GM19238 (cell line): ENCODE results near the gene ZNF212.
A peak's percentile ranks its signal among the peaks of the same experiment; 100 is the strongest.

Experiments
- DNase-seq: peaks from one replicate; pipeline ENCODE4 v3.0.0; 2011; ENCODE audit warnings: low spot score; ENCODE audit not compliant: insufficient read length

Gene ZNF212

DNA sequence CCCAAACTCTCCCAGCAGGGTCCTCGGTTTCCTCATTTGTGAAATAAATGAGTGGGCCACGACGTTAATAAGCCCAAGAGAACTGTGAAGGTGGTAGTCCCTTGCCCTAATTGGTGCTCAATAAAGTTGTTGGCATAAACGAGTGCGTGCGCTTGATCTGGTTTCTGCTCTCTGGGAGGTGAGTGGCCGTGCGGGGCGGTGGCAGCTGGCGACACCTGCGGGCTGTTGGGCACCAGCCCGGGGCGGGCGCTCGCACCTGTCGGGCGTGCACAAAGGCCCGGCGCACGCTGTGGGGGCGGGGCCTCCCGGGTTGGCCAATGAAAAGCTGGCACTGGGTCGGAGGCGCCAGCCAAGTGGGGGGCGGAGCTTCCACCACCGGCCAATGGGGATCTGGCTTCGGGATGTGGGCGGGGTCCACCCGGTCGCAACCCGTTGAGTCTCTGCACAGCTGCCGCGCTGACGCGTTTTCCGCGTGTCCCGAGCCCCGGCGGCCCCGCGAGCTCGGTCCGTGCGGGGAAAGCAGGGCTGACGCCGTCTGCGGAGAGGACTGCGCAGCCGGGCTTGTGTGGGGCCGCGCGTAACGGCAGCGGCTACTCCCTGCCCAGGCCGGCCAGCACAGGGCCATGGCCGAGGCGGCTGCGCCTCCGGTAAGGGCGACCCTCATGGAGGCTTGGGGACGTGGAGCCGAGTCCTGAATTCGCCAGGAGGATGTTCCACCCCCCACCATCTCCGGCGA is 45.6 kb downstream of the ZNF212 start:
- peak; percentile 98 for DNase-seq

GRCh38 chr7:149285603-149286002 is 46.2 kb downstream of the ZNF212 start:
- DNase-seq, result no peak

GRCh38 chr7:149286811-149287400 is 47.5 kb downstream of the ZNF212 start:
- DNase-seq, result no peak

DNA sequence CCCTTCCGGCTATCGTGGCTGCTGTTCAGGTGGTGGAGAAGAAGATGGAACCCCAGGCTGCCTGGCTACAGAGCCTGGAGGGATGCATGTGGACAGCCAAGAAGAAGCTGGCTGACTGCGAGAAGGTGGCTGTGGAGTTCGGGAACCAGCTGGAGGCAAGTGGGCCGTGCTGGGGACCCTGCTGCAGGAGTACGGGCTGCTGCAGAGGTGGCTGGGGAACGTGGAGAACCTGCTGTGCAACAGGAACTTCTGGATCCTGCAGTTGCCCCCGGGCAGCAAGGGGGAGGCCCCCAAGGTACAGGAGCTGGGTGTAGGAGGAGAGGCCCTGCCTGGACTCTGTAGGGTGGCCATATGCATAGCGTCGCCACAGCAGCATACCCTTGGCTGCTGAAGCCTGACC is 48.2 kb downstream of the ZNF212 start:
- DNase-seq, result no peak

DNA sequence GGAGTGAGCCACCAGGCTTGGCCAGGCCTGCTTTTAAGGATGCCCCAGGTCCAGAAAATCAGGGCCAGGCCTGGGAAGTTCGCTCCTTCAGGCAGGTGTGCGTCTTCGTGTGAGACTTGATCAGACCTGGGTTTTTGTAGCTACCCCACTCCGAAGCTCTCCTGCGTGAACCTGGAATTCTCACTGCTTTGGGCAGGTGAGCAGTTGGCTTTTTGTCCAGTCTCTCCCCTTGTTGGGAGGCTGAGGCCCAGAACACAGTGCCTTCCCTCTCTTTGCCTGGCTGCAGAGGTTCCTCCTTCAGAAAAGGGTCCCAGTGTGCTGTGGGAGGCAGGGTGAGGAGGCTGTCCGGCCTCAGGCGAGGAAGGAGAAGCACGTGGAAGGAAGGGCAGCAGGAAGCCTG is 49.8 kb downstream of the ZNF212 start:
- DNase-seq, result no peak

GRCh38 chr7:149289856-149290255 is 50.4 kb downstream of the ZNF212 start:
- DNase-seq, result no peak

DNA sequence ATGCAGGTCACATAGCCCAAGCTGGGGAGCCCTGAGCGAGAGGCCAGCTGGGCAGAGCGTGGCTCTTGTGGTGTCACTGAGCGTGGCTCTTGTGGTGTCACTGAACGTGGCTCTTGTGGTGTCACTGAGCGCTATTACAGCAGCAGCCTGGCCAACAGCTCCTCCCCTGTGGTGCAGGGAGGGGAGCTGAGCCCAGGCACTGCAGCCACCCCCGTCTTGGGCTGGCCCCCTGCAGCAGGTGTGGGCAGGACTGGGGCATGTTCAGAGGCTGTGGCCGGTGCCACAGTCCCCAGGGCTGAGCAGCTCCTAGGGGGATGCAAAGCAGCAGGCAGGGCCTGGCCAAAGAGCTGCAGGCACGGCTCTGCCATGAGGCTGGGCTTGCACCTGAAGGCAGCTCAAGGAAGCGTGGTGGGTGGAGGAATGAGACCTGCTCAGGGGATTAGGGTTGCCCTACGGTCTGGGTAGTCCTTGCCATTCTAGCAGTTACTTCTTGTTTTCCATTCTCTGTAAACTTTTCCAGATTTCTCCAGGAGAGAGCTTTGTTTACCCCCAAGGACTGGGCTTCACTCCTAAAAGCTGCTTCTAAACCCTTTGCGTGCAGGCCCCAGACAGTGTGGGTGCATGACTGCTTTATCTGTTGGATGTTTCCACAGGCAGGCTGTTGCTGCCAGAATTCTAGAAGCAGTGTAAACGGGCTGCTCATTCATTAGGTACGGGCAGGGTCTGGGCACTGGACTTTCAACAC is 51.8 kb downstream of the ZNF212 start:
- DNase-seq, result no peak

DNA sequence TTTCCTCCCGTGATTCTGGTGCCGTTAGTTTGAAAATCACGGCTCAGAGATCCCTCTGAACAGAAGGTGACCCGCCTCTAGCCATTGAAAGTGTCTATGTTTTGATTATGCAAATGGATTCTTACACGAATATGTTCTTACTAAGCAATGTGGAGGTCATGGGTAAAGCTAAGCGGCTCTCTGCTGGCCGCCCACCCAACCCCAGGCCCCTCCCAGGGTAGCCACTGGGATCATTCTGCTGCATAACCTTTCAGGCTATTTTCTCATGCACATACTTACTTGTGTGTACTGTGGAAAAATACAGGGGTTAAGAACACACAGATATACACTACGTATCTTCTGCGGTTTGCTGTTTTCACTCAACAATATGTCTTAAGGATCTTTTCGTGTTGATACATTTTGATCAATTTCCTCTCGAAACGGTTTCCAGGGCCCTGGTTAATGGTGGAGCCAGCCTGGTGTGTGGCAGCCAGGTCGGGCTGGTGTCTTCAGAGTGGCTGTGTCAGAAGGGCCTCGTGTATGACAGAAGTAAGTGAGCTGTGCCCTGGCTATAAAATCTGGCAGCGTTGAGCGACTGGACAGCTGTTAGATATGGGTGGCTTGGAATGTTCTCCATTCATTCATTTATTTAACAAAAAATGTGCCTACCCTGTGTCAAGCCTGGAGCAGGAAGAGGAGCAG is 52.5 kb downstream of the ZNF212 start:
- DNase-seq, result no peak

DNA sequence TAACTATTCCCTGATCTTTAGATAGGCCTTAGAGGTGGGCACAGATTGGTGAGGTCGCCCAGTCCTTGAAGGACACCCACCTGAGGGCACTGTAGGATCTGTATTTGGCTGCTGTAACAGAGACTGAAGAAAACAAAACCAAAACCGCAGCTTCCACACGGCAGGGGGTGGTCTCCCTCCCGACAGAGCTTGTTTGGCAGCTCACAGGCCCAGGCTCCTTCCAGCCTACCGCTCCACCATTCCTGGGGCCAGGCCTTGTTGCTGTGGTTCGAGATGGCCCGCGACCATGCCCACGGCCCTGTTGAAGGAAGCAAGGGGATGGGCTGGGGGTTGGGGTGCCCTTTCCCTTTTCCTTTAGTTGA is 53.0 kb downstream of the ZNF212 start:
- DNase-seq, result no peak

DNA sequence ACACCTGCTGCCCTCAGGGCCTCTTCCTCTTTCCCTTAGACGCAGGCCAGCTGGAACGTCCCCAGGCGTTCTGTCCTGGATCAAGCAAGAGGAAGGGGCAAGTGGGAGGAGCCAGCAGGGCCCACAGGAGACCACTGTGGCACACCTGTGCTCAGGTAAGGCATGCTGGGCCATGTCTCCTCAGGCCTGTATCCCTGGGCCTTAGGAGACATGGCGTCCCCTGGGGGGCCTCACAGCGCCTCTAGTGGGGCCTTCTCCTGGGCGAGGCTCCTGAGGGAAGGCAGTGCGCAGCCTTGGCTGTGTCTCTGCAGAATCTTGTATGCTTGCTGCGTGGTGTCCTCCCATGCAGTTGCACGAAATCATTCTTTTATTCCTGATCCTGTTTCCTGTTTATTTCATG is 53.9 kb downstream of the ZNF212 start:
- DNase-seq, result no peak

GRCh38 chr7:149293946-149294633 is 54.6 kb downstream of the ZNF212 start:
- no peak for DNase-seq

DNA sequence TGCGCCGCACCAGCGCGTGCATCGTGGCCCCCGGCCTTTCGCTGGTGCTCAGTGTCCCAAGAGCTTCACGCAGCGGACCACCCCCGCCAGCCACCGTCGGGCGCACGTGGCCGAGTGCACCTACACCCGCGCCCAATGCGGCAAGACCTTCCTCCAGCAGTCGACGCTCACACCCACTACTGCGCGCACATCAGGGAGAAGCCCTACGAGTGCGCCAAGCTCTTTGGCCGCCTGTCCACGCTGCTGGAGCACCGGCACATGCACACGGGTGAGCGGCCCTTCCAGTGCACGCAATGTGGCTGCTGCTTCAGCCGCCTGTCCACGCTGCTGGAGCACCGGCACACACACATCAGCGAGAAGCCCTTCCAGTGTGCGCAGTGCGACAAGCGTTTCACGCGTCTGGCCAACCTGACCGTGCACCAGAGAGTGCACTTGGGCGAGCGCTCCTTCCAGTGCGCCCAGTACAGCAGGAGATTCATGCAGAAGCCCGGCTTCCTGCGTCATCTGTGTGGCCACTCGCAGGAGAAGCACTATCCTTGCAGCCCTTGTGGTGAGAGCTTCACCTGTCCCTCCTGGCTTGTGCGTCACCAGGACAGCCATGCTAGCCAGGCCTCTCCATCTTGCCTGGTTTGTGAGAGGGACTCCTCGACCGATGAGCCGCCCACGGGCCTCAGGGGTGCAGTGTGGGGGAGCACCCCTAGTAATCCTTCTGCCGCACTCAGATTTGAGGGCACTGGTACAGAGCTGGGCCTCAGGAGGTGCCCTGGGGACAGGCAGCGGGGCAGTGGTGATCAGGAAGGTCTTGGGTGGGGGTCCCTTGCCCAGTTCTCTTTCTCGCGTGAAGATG is 55.4 kb downstream of the ZNF212 start:
- no peak for DNase-seq

DNA sequence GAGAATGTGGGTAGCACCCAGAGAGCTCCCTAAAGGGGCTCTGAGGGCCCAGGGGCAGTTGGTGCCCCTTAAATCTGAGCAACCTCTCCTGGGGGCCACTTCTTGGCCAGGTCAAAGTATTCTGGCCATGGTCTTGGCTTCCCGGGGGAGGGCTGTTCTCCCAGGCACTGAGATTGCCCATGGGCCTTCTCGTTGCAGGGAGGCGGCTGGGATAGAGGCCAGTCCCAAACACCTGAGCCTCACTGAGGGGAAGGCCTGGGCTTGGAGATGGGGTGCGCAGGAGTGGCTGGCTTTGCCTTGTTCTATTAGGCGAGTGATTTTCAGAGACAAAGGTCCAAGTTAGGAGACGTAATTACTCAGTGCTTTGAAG is 56.0 kb downstream of the ZNF212 start:
- DNase-seq, result no peak

- DNase-seq, result no peak
These were observed 56.9 kb downstream of the ZNF212 start for GRCh38 chr7:149296368-149296767.

GRCh38 chr7:149297034-149297755 is 57.7 kb downstream of the ZNF212 start:
- no peak for DNase-seq

DNA sequence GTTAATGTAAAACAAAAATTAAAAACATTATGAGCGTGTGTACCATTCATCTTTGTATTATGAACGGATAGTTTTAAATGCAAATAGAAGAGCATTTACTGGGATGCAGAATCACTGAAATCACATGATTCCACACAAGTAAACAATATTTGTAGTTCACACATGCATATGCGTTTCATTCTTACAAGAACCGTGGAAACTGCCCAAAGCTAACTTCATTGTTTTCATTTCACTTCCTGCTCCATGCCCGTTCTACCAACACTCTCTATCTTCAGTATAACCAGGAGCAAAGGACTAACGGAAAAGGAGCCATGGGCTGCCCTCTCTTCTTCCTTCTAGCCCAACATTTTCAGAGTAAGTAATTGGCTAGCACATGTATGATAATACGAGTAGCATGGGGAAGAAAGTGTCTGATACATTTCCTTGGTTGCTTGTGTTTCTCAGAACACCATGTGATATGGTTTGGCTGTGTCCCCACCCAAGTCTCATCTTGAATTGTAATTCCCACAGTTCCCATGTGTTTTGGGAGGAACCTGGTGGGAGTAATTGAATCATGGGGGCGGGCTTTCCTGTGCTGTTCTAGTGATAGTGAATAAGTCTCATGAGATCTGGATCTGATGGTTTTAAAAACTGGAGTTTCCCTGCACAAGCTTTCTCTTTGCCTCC is 61.3 kb downstream of the ZNF212 start:
- no peak for DNase-seq

DNA sequence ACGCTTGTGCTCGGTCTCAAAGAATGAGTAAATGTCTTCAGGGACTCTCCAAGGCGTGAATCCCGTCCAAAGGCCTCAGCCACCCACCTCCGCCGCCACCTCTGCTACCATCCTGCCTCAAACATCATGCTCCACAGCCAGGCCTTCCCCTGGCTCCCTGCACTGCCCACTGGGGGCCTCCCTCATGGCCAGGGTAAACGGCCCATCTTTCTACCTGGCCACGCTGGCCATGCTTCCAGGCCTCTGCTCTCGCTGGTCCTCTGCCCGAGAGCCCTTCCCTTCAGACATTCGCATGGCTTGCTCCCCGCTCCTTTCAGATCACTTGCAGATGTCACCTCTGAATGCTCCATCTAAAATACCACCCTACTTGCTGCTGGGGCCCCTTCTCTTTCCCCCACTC is 62.8 kb downstream of the ZNF212 start:
- DNase-seq, result no peak

DNA sequence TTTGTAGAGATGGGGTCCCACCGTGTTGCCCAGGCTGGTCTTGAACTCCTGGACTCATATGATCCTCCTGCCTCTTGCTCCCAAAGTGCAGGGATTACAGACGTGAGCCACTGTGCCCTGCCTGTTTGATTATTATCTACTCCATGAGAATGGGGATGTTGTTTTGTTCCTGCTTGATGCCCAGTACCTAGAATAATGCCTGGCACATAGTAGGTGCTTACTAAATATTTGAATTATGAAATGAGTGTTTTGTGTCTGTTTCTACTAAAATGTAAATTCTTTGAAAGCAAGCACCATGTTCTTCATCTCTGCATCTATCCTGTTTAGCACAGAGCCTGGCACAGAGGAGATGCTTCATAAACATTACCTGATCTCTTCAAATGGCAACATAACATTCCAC is 63.4 kb downstream of the ZNF212 start:
- no peak for DNase-seq

DNA sequence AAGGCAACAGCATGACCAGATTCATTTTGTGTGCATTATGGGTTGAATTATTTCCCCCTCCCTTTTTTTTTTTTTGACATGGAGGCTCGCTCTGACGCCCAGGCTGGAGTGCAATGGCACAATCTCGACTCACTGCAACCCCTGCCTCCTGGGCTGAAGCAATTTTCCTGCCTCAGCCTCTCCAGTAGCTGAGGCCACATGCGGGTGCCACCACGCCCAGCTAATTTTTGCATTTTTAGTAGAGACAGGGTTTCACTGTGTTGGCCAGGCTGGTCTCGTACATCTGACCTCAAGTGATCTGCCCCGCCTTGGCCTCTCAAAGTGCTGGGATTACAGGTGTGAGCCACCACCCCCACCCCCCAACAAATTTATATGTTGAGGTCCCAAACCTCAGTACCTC is 64.6 kb downstream of the ZNF212 start:
- DNase-seq, result no peak
